ENCODE measurements around the gene TPST2. TPM values are rescaled to one million over a fixed set of nuclear protein-coding genes. Genes with fewer than 3 reads are reported as not detected.
A peak's percentile ranks its signal among the peaks of the same experiment; 100 is the strongest.

TPST2 gene
- total and polyA plus RNA-seq, 10 of the 15 experiments (the other 5 are each of a cell fraction or from before 2014, with no cell fraction given) = 6.3 to 33.7 (median 28.4) TPM

DNA sequence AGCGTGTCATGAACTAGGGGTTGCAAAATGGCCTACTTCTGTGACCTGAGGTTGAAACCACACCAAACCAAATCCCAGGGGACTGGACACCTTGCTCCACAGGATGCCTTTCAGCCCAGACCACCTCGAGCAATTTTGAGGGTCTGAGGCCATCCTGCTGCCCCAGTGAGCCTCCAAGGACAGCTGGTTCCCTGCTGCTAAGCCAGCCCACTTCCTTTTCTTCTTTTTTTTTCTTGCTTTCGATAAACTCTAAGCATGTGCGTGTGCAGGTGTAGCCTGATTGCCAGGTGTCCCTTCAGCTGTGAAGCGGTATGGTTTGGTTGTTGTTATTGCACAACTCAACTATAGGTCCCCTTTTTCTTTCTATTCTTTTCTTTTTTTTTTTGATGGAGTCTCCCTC is 25.2 kb upstream of the TPST2 start (continued):
- TF ChIP-seq MTA3 (IDR thresholded peaks at IDR 0.05; ENCODE audit: borderline replicate concordance, low read length) (no peak), IKZF2 (IDR thresholded peaks at IDR 0.05) (peak; percentile 12 to 46; a peak in 1 of 4 replicates), MEF2B (IDR thresholded peaks at IDR 0.05; ENCODE audit: partially characterized antibody, poor library complexity, severe bottlenecking) (peak; percentile 86), TCF7 (IDR thresholded peaks at IDR 0.05; ENCODE audit: borderline replicate concordance) (no peak), BHLHE40 (IDR thresholded peaks at IDR 0.05; ENCODE audit: borderline replicate concordance in 1 of 2, low read depth in 2 of 2, low read length in 1 of 2) (peak; percentile 35 to 56; a peak in 2 of 4 replicates), ZNF24 (IDR thresholded peaks at IDR 0.05) (no peak), POLR2A (IDR thresholded peaks at IDR 0.05; ENCODE audit: low read depth, low read length) (no peak), HDGF (IDR thresholded peaks at IDR 0.05) (no peak), SIN3A (IDR thresholded peaks at IDR 0.05; ENCODE audit: low read depth, low read length) (no peak), POLR2AphosphoS2 (IDR thresholded peaks at IDR 0.05; ENCODE audit: low read depth, low read length) (no peak), ZNF384 (IDR thresholded peaks at IDR 0.05; ENCODE audit: borderline replicate concordance, low read depth, low read length) (peak; percentile 86), SPI1 (IDR thresholded peaks at IDR 0.05; ENCODE audit: borderline replicate concordance, insufficient read depth, low read depth, low read length) (peak; percentile 81), IRF4 (IDR thresholded peaks at IDR 0.05; ENCODE audit: low read depth, low read length) (peak; percentile 46; the same call in 1 of the 2 replicates), CBX3 (IDR thresholded peaks at IDR 0.05; ENCODE audit: borderline replicate concordance, low read depth) (no peak), FOXK2 (IDR thresholded peaks at IDR 0.05) (no peak), YY1 (IDR thresholded peaks at IDR 0.05; ENCODE audit: low read depth, low read length) (0 out of 2 replicates have a peak, but pooled peaks have one; percentile 23), CEBPB (IDR thresholded peaks at IDR 0.05; ENCODE audit: borderline replicate concordance in 1 of 2, low read depth in 2 of 2, low read length in 2 of 2) (peak in 1 of 2 experiments; percentile 56; a peak in 1 of 4 replicates)
- TF ChIP-seq, protein P1, sequence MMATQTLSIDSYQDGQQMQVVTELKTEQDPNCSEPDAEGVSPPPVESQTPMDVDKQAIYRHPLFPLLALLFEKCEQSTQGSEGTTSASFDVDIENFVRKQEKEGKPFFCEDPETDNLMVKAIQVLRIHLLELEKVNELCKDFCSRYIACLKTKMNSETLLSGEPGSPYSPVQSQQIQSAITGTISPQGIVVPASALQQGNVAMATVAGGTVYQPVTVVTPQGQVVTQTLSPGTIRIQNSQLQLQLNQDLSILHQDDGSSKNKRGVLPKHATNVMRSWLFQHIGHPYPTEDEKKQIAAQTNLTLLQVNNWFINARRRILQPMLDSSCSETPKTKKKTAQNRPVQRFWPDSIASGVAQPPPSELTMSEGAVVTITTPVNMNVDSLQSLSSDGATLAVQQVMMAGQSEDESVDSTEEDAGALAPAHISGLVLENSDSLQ (IDR thresholded peaks at IDR 0.05) = peak; percentile 15; the same call in 1 of the 2 replicates
- TF ChIP-seq, protein P2, sequence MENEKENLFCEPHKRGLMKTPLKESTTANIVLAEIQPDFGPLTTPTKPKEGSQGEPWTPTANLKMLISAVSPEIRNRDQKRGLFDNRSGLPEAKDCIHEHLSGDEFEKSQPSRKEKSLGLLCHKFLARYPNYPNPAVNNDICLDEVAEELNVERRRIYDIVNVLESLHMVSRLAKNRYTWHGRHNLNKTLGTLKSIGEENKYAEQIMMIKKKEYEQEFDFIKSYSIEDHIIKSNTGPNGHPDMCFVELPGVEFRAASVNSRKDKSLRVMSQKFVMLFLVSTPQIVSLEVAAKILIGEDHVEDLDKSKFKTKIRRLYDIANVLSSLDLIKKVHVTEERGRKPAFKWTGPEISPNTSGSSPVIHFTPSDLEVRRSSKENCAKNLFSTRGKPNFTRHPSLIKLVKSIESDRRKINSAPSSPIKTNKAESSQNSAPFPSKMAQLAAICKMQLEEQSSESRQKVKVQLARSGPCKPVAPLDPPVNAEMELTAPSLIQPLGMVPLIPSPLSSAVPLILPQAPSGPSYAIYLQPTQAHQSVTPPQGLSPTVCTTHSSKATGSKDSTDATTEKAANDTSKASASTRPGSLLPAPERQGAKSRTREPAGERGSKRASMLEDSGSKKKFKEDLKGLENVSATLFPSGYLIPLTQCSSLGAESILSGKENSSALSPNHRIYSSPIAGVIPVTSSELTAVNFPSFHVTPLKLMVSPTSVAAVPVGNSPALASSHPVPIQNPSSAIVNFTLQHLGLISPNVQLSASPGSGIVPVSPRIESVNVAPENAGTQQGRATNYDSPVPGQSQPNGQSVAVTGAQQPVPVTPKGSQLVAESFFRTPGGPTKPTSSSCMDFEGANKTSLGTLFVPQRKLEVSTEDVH (IDR thresholded peaks at IDR 0.05; ENCODE audit: low read depth, partially characterized antibody) = no peak
